HCEC 1CT (cell line): ENCODE results near the gene GPX1.
A peak's percentile ranks its signal among the peaks of the same experiment; 100 is the strongest.
"Not testable (repeated sequence)": the region's sequence is repeated elsewhere in the genome, so short reads cannot be mapped to it uniquely, and the experiment has no call there.

ENCODE experiments used
- DNase-seq: peaks from one replicate; pipeline ENCODE4 v3.0.0-alpha.2; 2017

Gene GPX1

GRCh38 chr3:49357443-49358216 lies 523 bp downstream of the GPX1 start:
- DNase-seq, result peak; percentile 93

GRCh38 chr3:49357095-49357442 lies 1.1 kb downstream of the GPX1 start:
- not testable (repeated sequence) for DNase-seq

- no peak for DNase-seq
Observed at GRCh38 chr3:49352890-49353421, 5.2 kb downstream of the GPX1 start.

GRCh38 chr3:49352281-49352680 lies 5.9 kb downstream of the GPX1 start:
- DNase-seq, result no peak

- peak; percentile 87 for DNase-seq
Observed at GRCh38 chr3:49351521-49352011, 6.6 kb downstream of the GPX1 start.

GRCh38 chr3:49349348-49350114 lies 8.6 kb downstream of the GPX1 start:
- DNase-seq, result no peak

GRCh38 chr3:49348361-49348760 lies 9.8 kb downstream of the GPX1 start:
- not testable (repeated sequence) for DNase-seq

- peak; percentile 80 for DNase-seq
Observed at GRCh38 chr3:49346797-49347251, 11.3 kb downstream of the GPX1 start.

- no peak for DNase-seq
Observed at GRCh38 chr3:49343163-49343562, 15.0 kb downstream of the GPX1 start.

- DNase-seq, result no peak
Observed at GRCh38 chr3:49341996-49342395, 16.2 kb downstream of the GPX1 start.

GRCh38 chr3:49339941-49340800 lies 18.0 kb downstream of the GPX1 start, which contains the start of gene USP4:
USP4 (minus strand) TSS chr3:49340053; CDS start chr3:49340024, 29 bp downstream.
- peak; percentile 85 for DNase-seq

GRCh38 chr3:49339581-49339940 lies 18.6 kb downstream of the GPX1 start:
- no peak for DNase-seq

- no peak for DNase-seq
Observed at GRCh38 chr3:49333916-49334633, 24.1 kb downstream of the GPX1 start.

- DNase-seq, result no peak
Observed at GRCh38 chr3:49333091-49333490, 25.1 kb downstream of the GPX1 start.

GRCh38 chr3:49329186-49329585 lies 29.0 kb downstream of the GPX1 start:
- DNase-seq, result no peak

- not testable (repeated sequence) for DNase-seq
Observed at GRCh38 chr3:49328350-49328749, 29.8 kb downstream of the GPX1 start.

GRCh38 chr3:49327485-49327884 lies 30.7 kb downstream of the GPX1 start:
- no peak for DNase-seq

- no peak for DNase-seq
Observed at GRCh38 chr3:49324768-49325167, 33.4 kb downstream of the GPX1 start.

GRCh38 chr3:49316696-49317457 lies 41.3 kb downstream of the GPX1 start:
- no peak for DNase-seq

GRCh38 chr3:49313896-49314688 lies 44.1 kb downstream of the GPX1 start:
- DNase-seq, result no peak
